Astrocyte of the cerebellum (primary cell): ENCODE results near the gene CNOT8.

Experiments used
- DNase-seq: peaks from one replicate; pipeline ENCODE4 v3.0.0-alpha.2; 2011; ENCODE audit warnings: low read depth
- H3K4me3 ChIP-seq: 2 replicates; pipeline ENCODE4 v1.5.1; 2011; ENCODE audit warnings: mild to moderate bottlenecking, low read depth, low read length, moderate library complexity
- in situ Hi-C: cut with HindIII; loops from 2 replicates; pipeline ENCODE4 v1.10.0; 2017; ENCODE audit warnings: low sequenced_read_pairs
- TF ChIP-seq, protein P1 (sequence below): IDR thresholded peaks from 2 replicates; pipeline ENCODE4 v1.5.1; 2012; ENCODE audit warnings: low read length, low read depth, moderate library complexity, mild to moderate bottlenecking; ENCODE audit errors: missing control alignments

CNOT8 gene

DNA sequence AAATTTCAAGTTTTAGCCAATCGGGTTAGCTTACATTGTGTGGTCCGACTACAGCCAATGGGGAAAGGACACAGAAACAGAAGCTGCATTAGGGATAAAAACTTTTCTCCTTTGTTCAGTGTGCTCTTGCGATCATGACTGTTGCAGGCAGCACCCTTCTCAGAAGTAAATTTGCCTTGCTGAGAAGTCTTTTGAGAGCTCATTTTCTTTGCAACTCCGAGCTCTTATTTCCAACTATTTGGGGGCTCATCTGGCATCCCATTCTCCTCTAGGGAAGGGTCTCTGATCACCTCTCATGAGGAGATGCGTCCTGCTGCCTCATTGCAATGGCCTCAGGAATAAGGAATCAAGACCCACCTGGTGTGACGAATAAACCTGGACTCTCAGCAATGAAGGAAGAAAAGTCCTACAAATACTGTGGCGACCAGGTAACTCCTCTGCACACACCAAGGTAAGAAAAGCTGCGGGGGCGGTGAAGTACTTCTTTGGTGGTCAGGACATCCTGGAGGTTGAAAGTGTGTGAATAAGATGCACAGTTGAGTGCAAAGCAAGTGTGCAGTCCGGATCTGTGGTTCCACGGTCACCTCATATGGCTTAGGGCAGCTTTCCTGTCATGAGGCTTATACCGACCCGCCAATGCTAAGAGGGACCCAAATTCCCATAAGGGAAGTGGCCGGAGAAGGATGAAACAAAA, 20.4 kb downstream of the CNOT8 start:
- in situ Hi-C loops, result no loop called here

DNA sequence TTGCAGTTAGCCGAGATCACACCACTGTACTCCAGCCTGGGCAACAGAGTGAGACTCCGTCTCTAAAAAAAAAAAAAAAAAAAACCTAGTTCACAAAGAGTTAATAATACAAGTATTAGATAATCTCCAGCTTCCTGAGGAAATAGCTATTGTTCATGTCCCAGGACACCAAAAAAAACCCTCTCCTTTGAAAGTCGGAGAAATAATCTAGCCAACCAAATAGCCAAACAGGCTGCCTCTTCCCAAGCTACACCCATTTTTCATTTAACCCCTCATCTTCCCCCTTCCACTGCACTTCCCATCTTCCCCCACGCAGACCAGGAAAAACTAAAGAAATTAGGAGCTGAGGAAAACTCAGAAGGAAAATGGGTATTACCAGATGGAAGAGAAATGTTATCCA, 23.6 kb downstream of the CNOT8 start:
- no peak overlapping the region for H3K4me3 ChIP-seq
- in situ Hi-C loops, result no loop called here
- no peak for DNase-seq
- TF ChIP-seq, protein P1, sequence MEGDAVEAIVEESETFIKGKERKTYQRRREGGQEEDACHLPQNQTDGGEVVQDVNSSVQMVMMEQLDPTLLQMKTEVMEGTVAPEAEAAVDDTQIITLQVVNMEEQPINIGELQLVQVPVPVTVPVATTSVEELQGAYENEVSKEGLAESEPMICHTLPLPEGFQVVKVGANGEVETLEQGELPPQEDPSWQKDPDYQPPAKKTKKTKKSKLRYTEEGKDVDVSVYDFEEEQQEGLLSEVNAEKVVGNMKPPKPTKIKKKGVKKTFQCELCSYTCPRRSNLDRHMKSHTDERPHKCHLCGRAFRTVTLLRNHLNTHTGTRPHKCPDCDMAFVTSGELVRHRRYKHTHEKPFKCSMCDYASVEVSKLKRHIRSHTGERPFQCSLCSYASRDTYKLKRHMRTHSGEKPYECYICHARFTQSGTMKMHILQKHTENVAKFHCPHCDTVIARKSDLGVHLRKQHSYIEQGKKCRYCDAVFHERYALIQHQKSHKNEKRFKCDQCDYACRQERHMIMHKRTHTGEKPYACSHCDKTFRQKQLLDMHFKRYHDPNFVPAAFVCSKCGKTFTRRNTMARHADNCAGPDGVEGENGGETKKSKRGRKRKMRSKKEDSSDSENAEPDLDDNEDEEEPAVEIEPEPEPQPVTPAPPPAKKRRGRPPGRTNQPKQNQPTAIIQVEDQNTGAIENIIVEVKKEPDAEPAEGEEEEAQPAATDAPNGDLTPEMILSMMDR, result no peak

More for the DNA sequence above, 20.4 kb downstream of the CNOT8 start:
- TF ChIP-seq, protein P1, result no peak
- no peak for DNase-seq
- H3K4me3 ChIP-seq, result no peak overlapping the region

DNA sequence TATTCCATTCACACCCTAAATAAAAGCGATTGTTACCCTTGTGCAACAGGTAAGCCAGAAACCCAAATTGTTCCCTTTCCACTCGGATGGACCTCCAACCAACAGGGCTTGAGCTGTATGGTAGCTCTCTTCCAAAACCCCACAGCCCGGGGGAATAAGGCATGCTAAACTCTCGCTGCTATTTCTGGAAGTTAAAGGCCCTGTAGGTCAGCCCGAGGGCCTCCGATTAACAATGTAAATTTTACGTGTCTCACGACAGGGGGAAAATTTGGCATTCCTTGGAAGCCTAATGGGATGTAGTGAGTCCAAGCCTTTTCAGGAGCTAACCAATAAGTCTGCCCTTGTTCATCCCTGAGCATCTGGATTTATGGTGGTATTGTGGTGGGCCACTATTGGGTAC, 26.0 kb downstream of the CNOT8 start:
- in situ Hi-C loops, result no loop called here
- no peak overlapping the region for H3K4me3 ChIP-seq
- no peak for DNase-seq
- TF ChIP-seq, protein P1, result no peak

DNA sequence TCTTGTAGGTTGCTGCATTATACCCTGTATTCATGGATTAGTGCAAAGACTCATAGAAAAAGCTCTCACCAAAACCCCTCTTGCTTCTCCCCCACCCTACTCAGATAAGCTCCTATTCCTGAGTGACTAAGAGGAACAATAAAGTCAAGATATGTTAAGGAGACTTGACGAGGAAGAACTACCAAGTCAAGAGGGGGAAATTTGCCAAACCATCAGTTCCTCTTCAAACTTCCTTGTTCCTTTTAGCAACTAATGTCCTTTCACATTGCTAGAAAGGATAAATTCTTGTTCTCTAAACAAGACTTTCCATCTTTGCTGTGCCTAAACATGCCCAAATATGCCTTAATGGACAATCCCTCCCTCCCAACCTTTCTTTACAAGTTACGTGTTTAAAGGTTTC, 27.0 kb downstream of the CNOT8 start:
- no peak for DNase-seq
- in situ Hi-C loops, result no loop called here
- TF ChIP-seq, protein P1, result no peak
- H3K4me3 ChIP-seq, result no peak overlapping the region

DNA sequence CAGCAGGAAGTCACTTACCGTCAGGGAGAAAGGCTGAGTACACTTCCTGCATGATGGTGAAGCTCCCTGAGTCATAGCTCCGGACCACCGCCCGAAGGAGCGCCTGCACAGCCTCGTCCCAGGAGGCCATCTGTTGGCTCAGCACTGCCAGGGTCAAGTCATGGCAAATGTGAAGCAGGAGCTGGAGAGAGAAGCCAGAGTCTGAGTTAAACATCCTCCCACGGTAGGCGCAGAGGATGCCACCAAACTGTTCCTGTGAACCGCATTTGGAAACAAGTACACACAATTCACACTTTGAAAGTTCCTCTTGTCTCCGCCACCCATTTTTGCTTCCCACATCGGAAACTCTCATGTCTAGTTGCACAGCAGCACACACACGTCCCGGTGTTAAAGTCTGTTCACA, 33.9 kb downstream of the CNOT8 start:
- in situ Hi-C loops, result no loop called here
- DNase-seq, result no peak
- H3K4me3 ChIP-seq, result no peak overlapping the region
- TF ChIP-seq, protein P1, result no peak

DNA sequence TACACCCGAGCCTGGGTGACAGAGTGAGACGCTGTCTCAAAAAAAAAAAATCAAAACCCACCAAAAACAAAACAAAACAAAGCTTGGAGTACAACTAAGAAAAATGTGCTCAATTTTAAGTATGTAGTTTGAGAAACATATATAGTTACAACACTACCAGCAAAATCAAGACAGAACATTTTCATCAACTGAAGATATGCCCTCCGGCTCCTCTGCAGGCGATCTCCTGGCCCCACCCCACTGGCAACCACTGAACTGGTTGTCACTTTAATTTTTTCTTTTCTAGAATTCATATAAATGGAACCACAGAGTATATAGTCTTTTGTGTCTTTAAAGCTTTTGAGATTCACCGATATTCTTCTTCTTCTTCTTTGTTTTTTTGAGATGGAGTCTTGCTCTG, 35.0 kb downstream of the CNOT8 start:
- in situ Hi-C loops, result no loop called here
- DNase-seq, result no peak
- no peak overlapping the region for H3K4me3 ChIP-seq
- TF ChIP-seq, protein P1, result no peak
